ENCODE results near the gene TM4SF1.

- TF ChIP-seq CTCF (IDR thresholded peaks at IDR 0.05) (no peak), POLR2A (IDR thresholded peaks at IDR 0.05) (no peak)
Observed at GRCh38 chr3:149364624-149365023, 12.8 kb downstream of the TM4SF1 start.
